Thyroid gland (tissue), 4 donors: ENCODE measurements around the gene RABGAP1.

ENCODE experiments used
- CTCF ChIP-seq, 6 experiments: fragments of 200-600 bp in 3 of 6; fragments of 450-650 bp in 3 of 6; sonication (generic) in 3 of 6; IDR thresholded peaks; one replicate each; pipeline ENCODE4 v1.5.1; 2016 to 2019; ENCODE audit warnings: antibody characterized with exemption in 6 of 6, mild to moderate bottlenecking in 2 of 6, inconsistent platforms in 1 of 6, moderate library complexity in 1 of 6
- POLR2A ChIP-seq, 2 donors: fragments of 450-650 bp; IDR thresholded peaks; one replicate each; pipeline ENCODE4 v1.6.1; 2017; ENCODE audit warnings: antibody characterized with exemption in 2 of 2, mild to moderate bottlenecking in 2 of 2, moderate library complexity in 1 of 2

- TF ChIP-seq CTCF (IDR thresholded peaks at IDR 0.05) (no peak), POLR2A (IDR thresholded peaks at IDR 0.05) (no peak)
Observed at GRCh38 chr9:123063177-123063598, 122.4 kb downstream of the RABGAP1 start.
